HAP-1 (cell line): Measurements from ENCODE around the gene NRDE2.
A peak's percentile ranks its signal among the peaks of the same experiment; 100 is the strongest.
"Not testable (repeated sequence)": the region's sequence is repeated elsewhere in the genome, so short reads cannot be mapped to it uniquely, and the experiment has no call there.

Source experiments
- DNase-seq, 2 experiments: peaks; one replicate each; pipeline ENCODE4 v3.0.0-alpha.2; 2016 to 2020; ENCODE audit warnings: low spot score in 2 of 2
- H3K27me3 ChIP-seq: fragments of 250-450 bp; sonication (Bioruptor Pico); 2 replicates; pipeline ENCODE4 v1.5.1; 2020; ENCODE audit warnings: low read depth, mild to moderate bottlenecking, moderate library complexity
- H3K36me3 ChIP-seq: fragments of 250-450 bp; sonication (Bioruptor Pico); replicated peaks from 2 replicates; pipeline ENCODE4 v1.5.1; 2020; ENCODE audit warnings: mild to moderate bottlenecking
- H3K4me1 ChIP-seq: fragments of 250-450 bp; sonication (Bioruptor Pico); 2 replicates; pipeline ENCODE4 v1.5.1; 2020; ENCODE audit warnings: mild to moderate bottlenecking
- H3K4me3 ChIP-seq: fragments of 250-450 bp; sonication (Bioruptor Pico); 2 replicates; pipeline ENCODE4 v1.5.1; 2020; ENCODE audit warnings: mild to moderate bottlenecking, moderate library complexity
- H3K9me3 ChIP-seq: fragments of 250-450 bp; sonication (Bioruptor Pico); 2 replicates; pipeline ENCODE4 v1.5.1; 2020; ENCODE audit warnings: mild to moderate bottlenecking, moderate library complexity
- in situ Hi-C: fragments of 300-500 bp; cut with MboI; formaldehyde crosslinking; loops from 3 replicates; pipeline ENCODE4 v1.14.3; 2020; ENCODE audit warnings: low sequenced_read_pairs, inconsistent platforms, mixed read lengths

Gene NRDE2

DNA sequence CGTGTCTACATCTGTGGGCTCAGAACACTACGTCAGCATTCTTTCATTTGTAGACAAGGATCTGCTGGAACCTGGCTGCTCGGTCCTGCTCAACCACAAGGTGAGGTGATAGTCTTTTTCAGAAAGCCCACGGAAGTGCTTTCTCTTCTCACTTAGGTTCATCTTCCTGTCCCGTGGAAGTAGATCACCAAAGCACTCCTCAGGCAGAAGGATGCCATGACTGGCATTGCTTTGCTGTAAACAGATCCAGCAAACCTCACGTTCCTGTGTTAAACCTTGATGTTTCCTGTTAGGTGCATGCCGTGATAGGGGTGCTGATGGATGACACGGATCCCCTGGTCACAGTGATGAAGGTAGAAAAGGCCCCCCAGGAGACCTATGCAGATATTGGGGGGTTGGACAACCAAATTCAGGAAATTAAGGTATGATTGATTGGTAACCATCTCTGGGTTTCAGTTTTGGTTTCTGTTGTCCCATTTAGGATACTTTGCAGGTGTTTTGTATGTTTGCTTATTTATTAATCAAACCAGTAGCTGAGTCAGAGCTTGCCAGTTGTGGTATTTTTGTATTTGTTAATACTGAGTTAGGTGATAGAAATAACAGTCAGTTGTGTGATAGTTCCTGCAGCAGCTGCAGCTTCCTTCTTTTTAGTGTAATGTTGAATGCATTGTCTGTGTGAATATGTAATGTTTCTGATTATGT, 67.8 kb downstream of the NRDE2 start:
- Histone ChIP-seq H3K4me1 (no peaks in the 10 kb centered on the region; the same call in 1 of the 2 replicates), H3K9me3 (no peaks in the 10 kb centered on the region), H3K27me3 (no peaks in the 10 kb centered on the region), H3K4me3 (no peak overlapping the region), H3K36me3 (peaks cover 82% of the 10 kb centered on the region)
- DNase-seq = no peak
- in situ Hi-C loops = no loop called here

DNA sequence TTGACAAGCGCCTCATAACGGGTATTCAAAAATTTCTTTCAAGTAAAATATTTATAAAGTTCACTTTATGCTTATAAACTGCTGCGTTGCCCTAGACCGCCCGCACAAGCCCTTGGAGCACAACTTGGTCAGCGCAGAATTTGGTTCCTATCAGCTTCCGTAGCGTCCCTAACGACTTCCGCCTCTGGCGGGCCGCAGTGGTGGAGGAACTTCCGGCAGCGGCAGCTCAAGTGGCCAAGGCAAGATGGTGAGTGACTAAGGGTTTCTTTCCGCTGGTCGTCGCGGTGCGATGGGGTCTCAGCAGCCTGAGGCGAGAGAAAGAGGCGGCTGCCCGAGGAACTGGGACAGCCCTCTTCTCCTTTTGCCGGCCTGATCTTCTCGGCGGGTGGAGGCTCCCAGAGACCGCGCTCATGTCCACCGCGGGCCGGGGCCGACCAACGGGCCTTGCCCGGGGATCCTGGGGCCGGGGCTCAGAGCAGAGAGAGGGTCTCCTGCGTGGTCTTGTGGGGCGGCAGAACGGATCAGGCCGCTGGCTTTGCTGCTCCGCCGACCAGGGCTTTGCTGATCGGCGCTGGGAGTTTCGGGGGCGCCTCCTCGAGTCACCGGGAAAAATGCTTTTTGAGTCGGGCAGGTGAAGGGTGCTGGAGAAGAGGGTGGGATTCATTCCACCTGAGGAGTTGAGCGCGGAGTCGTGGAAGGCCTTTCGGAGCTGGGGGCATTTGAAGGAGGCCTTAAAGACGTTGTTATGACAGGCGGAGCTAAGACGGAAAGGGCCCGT, 75.2 kb downstream of the NRDE2 start, which contains the start of gene PSMC1:
Gene PSMC1 (plus strand): TSS at position 200 of the 778 bp plus-strand sequence. CDS start 45 bp downstream, at position 245.
- no peaks in the 10 kb centered on the region; the same call in 1 of the 2 replicates for H3K27me3 ChIP-seq
- H3K36me3 ChIP-seq = peaks cover 31% of the 10 kb centered on the region
- in situ Hi-C loops = no loop called here
- H3K4me1 ChIP-seq = peaks cover 3% of the 10 kb centered on the region
- DNase-seq = peak; percentile 88 to 93
- peak within 1 kb of the TSS; percentile 96 for H3K4me3 ChIP-seq
- no peaks in the 10 kb centered on the region for H3K9me3 ChIP-seq

GRCh38 chr14:90255871-90256270, 75.9 kb downstream of the NRDE2 start:
- H3K9me3 ChIP-seq = no peaks in the 10 kb centered on the region
- in situ Hi-C loops = no loop called here
- H3K27me3 ChIP-seq = no peaks in the 10 kb centered on the region; the same call in 1 of the 2 replicates
- H3K4me3 ChIP-seq = peak overlapping the region; percentile 96
- no peak for DNase-seq
- H3K4me1 ChIP-seq = peaks cover 3% of the 10 kb centered on the region
- peaks cover 25% of the 10 kb centered on the region for H3K36me3 ChIP-seq

GRCh38 chr14:90253826-90254225, 77.9 kb downstream of the NRDE2 start:
- no peaks in the 10 kb centered on the region for H3K9me3 ChIP-seq
- no peak for DNase-seq
- no peak overlapping the region for H3K4me3 ChIP-seq
- H3K4me1 ChIP-seq = peaks cover 3% of the 10 kb centered on the region
- peaks cover 4% of the 10 kb centered on the region for H3K36me3 ChIP-seq
- in situ Hi-C loops = no loop called here
- no peaks in the 10 kb centered on the region; the same call in 1 of the 2 replicates for H3K27me3 ChIP-seq

DNA sequence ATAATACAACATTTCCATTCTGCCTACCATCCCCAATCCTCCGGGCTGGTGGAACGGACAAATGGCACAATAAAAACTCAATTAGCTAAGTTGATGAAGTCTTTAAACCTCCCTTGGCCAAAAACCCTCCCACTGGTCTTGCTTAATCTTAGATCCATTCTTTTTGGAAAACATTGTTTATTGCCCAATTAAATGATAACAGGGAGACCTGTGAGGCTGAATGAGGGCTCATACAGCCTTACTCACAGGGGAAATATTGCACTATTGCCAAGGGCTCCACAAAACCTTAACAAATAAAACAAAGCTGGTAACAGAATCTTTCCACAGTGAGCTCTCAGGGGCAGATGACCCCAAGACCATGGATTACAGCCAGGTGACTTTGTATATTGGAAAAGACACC, 83.1 kb downstream of the NRDE2 start:
- no peaks in the 10 kb centered on the region for H3K4me1 ChIP-seq
- H3K4me3 ChIP-seq = no peak overlapping the region
- in situ Hi-C loops = loop anchor here (25.0 kb wide), 1 partner anchor 1211 kb away; no protein-coding TSS in a partner anchor
- H3K27me3 ChIP-seq = no peaks in the 10 kb centered on the region; the same call in 1 of the 2 replicates
- H3K36me3 ChIP-seq = no peaks in the 10 kb centered on the region
- H3K9me3 ChIP-seq = no peaks in the 10 kb centered on the region
- DNase-seq = no peak

DNA sequence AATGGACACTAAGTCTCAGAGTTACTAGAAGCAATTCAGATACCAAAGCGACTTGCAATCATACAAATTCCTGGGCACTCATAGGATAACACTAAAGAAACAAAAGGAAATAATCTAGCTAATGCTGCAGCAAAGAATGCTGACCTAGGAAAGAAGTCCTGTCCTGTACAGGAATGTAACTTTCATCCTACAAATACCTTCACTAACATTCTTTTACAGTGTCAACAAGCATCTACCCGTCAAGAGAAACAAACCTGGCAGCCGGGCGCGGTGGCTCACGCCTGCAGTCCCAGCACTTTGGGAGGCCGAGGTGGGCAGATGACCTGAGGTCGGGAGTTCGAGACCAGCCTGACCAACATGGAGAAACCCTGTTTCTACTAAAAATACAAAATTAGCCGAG, 84.3 kb downstream of the NRDE2 start:
- not testable (repeated sequence) for H3K4me3 ChIP-seq, H3K36me3 ChIP-seq, DNase-seq, H3K27me3 ChIP-seq, H3K9me3 ChIP-seq, H3K4me1 ChIP-seq
- in situ Hi-C loops = loop anchor here (25.0 kb wide), 1 partner anchor 1210 kb away; no protein-coding TSS in a partner anchor

GRCh38 chr14:90246936-90247335, 84.8 kb downstream of the NRDE2 start:
- DNase-seq = no peak
- no peaks in the 10 kb centered on the region for H3K36me3 ChIP-seq

GRCh38 chr14:90242444-90242843, 89.3 kb downstream of the NRDE2 start:
- H3K9me3 ChIP-seq = peaks cover 19% of the 10 kb centered on the region
- in situ Hi-C loops = loop anchor here (25.0 kb wide), 1 partner anchor 1205 kb away; no protein-coding TSS in a partner anchor

More at GRCh38 chr14:90246936-90247335, 84.8 kb downstream of the NRDE2 start:
- Histone ChIP-seq H3K4me3 (no peak overlapping the region), H3K27me3 (no peaks in the 10 kb centered on the region), H3K4me1 (no peaks in the 10 kb centered on the region), H3K9me3 (no peaks in the 10 kb centered on the region)
- in situ Hi-C loops = loop anchor here (25.0 kb wide), 1 partner anchor 1210 kb away; no protein-coding TSS in a partner anchor

GRCh38 chr14:90239139-90239538, 92.6 kb downstream of the NRDE2 start:
- Histone ChIP-seq H3K4me1 (no peaks in the 10 kb centered on the region), H3K4me3 (no peak overlapping the region), H3K9me3 (peaks cover 19% of the 10 kb centered on the region), H3K36me3 (no peaks in the 10 kb centered on the region), H3K27me3 (no peaks in the 10 kb centered on the region)
- DNase-seq = no peak
- in situ Hi-C loops = loop anchor here (10.0 to 25.0 kb wide), 2 partner anchors 274 to 1202 kb away; no protein-coding TSS in a partner anchor

More at GRCh38 chr14:90242444-90242843, 89.3 kb downstream of the NRDE2 start:
- H3K27me3 ChIP-seq = no peaks in the 10 kb centered on the region
- H3K4me1 ChIP-seq = no peaks in the 10 kb centered on the region
- H3K4me3 ChIP-seq = no peak overlapping the region
- no peaks in the 10 kb centered on the region for H3K36me3 ChIP-seq
- no peak for DNase-seq

DNA sequence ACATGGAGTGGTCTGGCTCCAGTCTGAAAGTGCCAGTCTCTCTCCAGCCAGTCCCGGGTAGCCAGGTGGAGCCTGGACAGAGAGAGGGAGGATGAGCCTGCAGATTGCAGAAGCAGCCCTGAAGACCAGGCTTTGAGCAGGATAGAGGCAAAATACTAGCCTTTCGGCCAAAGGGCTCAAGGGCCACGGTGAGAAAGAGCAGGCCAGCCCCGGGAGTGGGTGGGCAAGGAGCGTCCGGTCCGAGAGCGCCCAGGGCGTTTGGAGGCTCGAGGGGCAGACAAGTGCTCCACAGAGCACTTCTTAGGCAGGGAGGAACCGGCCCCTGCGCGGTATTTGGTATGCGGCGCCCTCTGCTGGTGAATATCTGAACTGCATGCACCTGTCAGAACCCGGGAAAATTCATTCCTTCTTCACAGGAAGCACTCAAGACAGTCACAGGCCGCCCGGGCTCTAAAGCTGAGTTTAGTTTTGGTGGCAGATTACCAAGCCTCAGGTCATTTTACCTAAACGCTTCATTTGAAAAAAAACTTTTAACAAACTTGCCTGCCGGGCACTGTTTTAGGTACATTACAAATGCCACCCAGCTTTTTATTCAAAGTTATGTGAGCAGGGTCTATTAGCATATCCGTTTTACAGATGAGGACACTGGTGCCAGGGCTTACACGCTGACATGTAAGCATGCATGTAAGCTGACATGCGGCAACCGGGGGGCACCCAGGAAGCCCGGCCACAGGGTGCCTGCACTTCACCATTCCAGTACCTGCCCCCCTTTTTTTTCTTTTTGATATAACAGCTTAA, 96.4 kb downstream of the NRDE2 start:
- in situ Hi-C loops = loop anchor here (10.0 to 25.0 kb wide), 2 partner anchors 271 to 1198 kb away; no protein-coding TSS in a partner anchor
- no peak overlapping the region for H3K4me3 ChIP-seq
- peaks cover 11% of the 10 kb centered on the region for H3K9me3 ChIP-seq
- peak; percentile 61 to 83 for DNase-seq
- H3K4me1 ChIP-seq = no peaks in the 10 kb centered on the region
- no peaks in the 10 kb centered on the region for H3K36me3 ChIP-seq
- no peaks in the 10 kb centered on the region for H3K27me3 ChIP-seq

DNA sequence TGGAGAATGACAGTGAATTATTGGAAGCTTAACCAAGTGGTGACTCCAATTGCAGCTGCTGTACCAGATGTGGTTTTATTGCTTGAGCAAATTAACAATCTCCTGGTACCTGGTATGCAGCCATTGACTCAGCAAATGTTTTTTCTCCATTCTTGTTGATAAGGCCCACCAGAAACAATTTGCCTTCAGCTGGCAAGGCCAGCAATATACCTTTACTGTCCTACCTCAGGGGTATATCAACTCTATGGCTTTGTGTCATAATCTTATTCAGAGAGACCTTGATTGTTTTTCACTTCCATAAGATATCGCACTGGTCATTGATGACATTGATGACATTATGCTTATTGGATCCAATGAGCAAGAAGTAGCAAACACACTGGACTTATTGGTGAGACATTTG, 101.8 kb downstream of the NRDE2 start:
- H3K4me1 ChIP-seq, H3K36me3 ChIP-seq, H3K27me3 ChIP-seq, H3K9me3 ChIP-seq, DNase-seq, H3K4me3 ChIP-seq: not testable (repeated sequence)
- in situ Hi-C loops = loop anchor here (10.0 to 25.0 kb wide), 2 partner anchors 265 to 1193 kb away; no protein-coding TSS in a partner anchor

- Histone ChIP-seq H3K4me3 (no peak overlapping the region), H3K4me1 (no peaks in the 10 kb centered on the region), H3K27me3 (no peaks in the 10 kb centered on the region), H3K36me3 (no peaks in the 10 kb centered on the region), H3K9me3 (no peaks in the 10 kb centered on the region)
- no peak for DNase-seq
- in situ Hi-C loops = loop anchor here (25.0 kb wide), 1 partner anchor 1191 kb away; no protein-coding TSS in a partner anchor
Observed at GRCh38 chr14:90228478-90228877, 103.3 kb downstream of the NRDE2 start.
